ENCODE data around the gene SELENOW. TPM values are rescaled to one million over a fixed set of nuclear protein-coding genes. Genes with fewer than 3 reads are reported as not detected.
A peak's percentile ranks its signal among the peaks of the same experiment; 100 is the strongest.
"Not testable (repeated sequence)": the region's sequence is repeated elsewhere in the genome, so short reads cannot be mapped to it uniquely, and the experiment has no call there.

SELENOW gene
- total and polyA plus RNA-seq, 2 donors from 2014 or later, result 254 to 530 TPM

DNA sequence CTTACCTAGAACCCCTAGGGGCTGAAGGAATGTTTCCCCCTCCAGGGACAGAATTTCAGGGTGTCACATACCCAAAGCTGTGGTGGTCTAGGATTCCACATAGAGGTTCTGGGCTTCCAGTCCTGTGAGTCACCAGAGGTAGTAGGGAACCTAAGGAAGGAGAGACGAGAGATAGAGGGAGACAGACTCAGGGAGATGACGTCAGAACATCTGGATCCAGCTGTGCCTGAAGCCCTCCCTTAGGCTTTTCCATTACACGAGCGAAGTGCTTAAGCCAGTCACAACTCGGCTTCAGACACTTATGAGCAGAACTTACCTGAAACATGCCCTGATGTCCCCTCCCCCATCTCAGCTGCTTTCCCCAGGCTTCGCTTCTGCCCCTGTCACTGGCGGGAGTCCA, 11.8 kb upstream of the SELENOW start:
- Histone ChIP-seq H3K9ac (ENCODE audit: low read length in 3 of 3) (no peak overlapping the region), H3K4me3 (ENCODE audit: low read length in 3 of 3) (no peak overlapping the region), H3K36me3 (ENCODE audit: control insufficient read depth in 2 of 3, insufficient read depth in 3 of 3, low read length in 3 of 3) (no peaks in the 10 kb centered on the region), H3K4me1 (ENCODE audit: control insufficient read depth in 2 of 3, insufficient read depth in 2 of 3, low read depth in 1 of 3, low read length in 3 of 3) (no peaks in the 10 kb centered on the region), H3K27me3 (ENCODE audit: control insufficient read depth, insufficient read depth, low read length) (no peaks in the 10 kb centered on the region), H3K27ac (ENCODE audit: low read depth in 2 of 2, low read length in 2 of 2) (no peak overlapping the region), H3K9me3 (ENCODE audit: control insufficient read depth in 2 of 3, insufficient read depth in 1 of 3, low read length in 3 of 3) (no peaks in the 10 kb centered on the region)
- intact Hi-C loops (cut with DNase I), result no loop called here
- peak in 1 of 5 donors; percentile 53 for DNase-seq
- TF ChIP-seq, protein P1, sequence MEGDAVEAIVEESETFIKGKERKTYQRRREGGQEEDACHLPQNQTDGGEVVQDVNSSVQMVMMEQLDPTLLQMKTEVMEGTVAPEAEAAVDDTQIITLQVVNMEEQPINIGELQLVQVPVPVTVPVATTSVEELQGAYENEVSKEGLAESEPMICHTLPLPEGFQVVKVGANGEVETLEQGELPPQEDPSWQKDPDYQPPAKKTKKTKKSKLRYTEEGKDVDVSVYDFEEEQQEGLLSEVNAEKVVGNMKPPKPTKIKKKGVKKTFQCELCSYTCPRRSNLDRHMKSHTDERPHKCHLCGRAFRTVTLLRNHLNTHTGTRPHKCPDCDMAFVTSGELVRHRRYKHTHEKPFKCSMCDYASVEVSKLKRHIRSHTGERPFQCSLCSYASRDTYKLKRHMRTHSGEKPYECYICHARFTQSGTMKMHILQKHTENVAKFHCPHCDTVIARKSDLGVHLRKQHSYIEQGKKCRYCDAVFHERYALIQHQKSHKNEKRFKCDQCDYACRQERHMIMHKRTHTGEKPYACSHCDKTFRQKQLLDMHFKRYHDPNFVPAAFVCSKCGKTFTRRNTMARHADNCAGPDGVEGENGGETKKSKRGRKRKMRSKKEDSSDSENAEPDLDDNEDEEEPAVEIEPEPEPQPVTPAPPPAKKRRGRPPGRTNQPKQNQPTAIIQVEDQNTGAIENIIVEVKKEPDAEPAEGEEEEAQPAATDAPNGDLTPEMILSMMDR (IDR thresholded peaks at IDR 0.05; ENCODE audit: borderline replicate concordance, extremely low read depth, insufficient read depth), result no peak
- no peak for FAIRE-seq

DNA sequence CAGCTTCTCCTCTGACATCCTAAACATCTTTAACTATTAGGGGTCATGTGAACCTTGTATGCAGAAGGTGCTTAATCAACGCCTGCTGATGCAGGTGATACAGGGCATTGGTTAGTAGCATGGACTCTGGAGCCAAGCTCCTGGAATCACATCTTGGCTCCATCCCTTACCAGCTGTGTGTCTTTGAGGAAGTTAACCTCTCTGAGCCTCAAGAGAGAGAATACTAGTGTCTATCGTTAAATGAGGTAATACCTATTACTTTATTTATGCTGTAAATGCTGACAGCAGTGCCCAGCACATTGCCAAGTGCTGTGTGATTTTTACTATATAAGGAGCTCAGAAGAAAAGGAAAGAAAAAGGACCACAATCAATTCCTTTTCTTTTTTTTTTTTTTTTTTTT, 11.2 kb upstream of the SELENOW start:
- FAIRE-seq, result no peak
- Histone ChIP-seq H3K27ac (ENCODE audit: low read depth in 2 of 2, low read length in 2 of 2) (no peak overlapping the region), H3K27me3 (ENCODE audit: control insufficient read depth, insufficient read depth, low read length) (no peaks in the 10 kb centered on the region), H3K4me1 (ENCODE audit: control insufficient read depth in 2 of 3, insufficient read depth in 2 of 3, low read depth in 1 of 3, low read length in 3 of 3) (no peaks in the 10 kb centered on the region), H3K9ac (ENCODE audit: low read length in 3 of 3) (no peak overlapping the region), H3K4me3 (ENCODE audit: low read length in 3 of 3) (no peak overlapping the region), H3K9me3 (ENCODE audit: control insufficient read depth in 2 of 3, insufficient read depth in 1 of 3, low read length in 3 of 3) (no peaks in the 10 kb centered on the region), H3K36me3 (ENCODE audit: control insufficient read depth in 2 of 3, insufficient read depth in 3 of 3, low read length in 3 of 3) (no peaks in the 10 kb centered on the region)
- DNase-seq, result no peak
- intact Hi-C loops (cut with DNase I), result no loop called here
- TF ChIP-seq, protein P1 (IDR thresholded peaks at IDR 0.05; ENCODE audit: borderline replicate concordance, extremely low read depth, insufficient read depth), result no peak

DNA sequence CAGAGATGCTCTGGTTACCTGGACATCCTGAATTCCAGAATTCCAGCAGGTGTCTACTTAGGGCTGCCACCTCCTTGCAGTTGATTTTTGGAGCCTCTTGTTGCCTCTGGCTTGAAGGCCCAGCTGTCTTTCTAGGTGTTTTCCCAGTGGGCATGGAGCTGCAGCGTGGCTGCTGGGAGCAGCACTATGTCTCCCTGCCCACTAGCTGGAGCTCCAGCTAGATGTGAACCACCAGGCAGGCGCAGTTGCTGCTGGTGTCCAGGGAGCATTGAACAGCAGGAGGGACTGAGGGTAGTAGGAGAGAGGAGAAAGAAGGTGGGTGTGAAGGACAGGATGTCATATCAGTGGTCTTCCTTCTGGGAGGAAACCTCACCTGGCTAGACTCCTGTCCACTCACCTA, 9.9 kb upstream of the SELENOW start:
- intact Hi-C loops (cut with DNase I), result no loop called here
- Histone ChIP-seq H3K9ac (ENCODE audit: low read length in 3 of 3) (no peak overlapping the region), H3K4me1 (ENCODE audit: control insufficient read depth in 2 of 3, insufficient read depth in 2 of 3, low read depth in 1 of 3, low read length in 3 of 3) (no peaks in the 10 kb centered on the region), H3K27me3 (ENCODE audit: control insufficient read depth, insufficient read depth, low read length) (no peaks in the 10 kb centered on the region), H3K9me3 (ENCODE audit: control insufficient read depth in 2 of 3, insufficient read depth in 1 of 3, low read length in 3 of 3) (no peaks in the 10 kb centered on the region), H3K4me3 (ENCODE audit: low read length in 3 of 3) (no peak overlapping the region), H3K36me3 (ENCODE audit: control insufficient read depth in 2 of 3, insufficient read depth in 3 of 3, low read length in 3 of 3) (no peaks in the 10 kb centered on the region), H3K27ac (ENCODE audit: low read depth in 2 of 2, low read length in 2 of 2) (no peak overlapping the region)
- DNase-seq (no peak), FAIRE-seq (no peak)
- TF ChIP-seq, protein P1 (IDR thresholded peaks at IDR 0.05; ENCODE audit: borderline replicate concordance, extremely low read depth, insufficient read depth), result no peak

DNA sequence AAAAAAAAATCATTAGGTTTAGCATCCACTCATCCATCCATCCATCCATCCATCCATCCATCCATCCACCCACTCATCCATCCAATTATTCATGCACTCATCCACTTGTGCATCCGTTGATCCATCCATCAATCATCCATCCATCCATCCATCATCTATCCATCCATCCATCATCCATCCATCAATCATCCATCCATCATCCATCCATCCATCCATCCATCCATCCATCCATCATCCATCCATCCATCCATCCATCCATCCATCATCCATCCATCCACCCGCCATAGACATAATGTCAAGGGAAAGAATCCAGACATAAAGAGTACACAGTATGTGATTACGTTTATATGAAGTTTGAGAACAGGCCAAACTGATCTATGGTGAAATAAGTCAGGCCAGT, 9.0 kb upstream of the SELENOW start:
- TF ChIP-seq, protein P1 (IDR thresholded peaks at IDR 0.05; ENCODE audit: borderline replicate concordance, extremely low read depth, insufficient read depth), result no peak
- H3K9ac ChIP-seq (ENCODE audit: low read length in 3 of 3), result no peak overlapping the region
- DNase-seq (no peak), FAIRE-seq (no peak)
- no peaks in the 10 kb centered on the region for H3K4me1 ChIP-seq (ENCODE audit: control insufficient read depth in 2 of 3, insufficient read depth in 2 of 3, low read depth in 1 of 3, low read length in 3 of 3)
- no peak overlapping the region for H3K27ac ChIP-seq (ENCODE audit: low read depth in 2 of 2, low read length in 2 of 2)
- intact Hi-C loops (cut with DNase I), result no loop called here
- no peak overlapping the region for H3K4me3 ChIP-seq (ENCODE audit: low read length in 3 of 3)
- no peaks in the 10 kb centered on the region for H3K9me3 ChIP-seq (ENCODE audit: control insufficient read depth in 2 of 3, insufficient read depth in 1 of 3, low read length in 3 of 3)
- H3K27me3 ChIP-seq (ENCODE audit: control insufficient read depth, insufficient read depth, low read length), result no peaks in the 10 kb centered on the region
- H3K36me3 ChIP-seq (ENCODE audit: control insufficient read depth in 2 of 3, insufficient read depth in 3 of 3, low read length in 3 of 3), result no peaks in the 10 kb centered on the region

DNA sequence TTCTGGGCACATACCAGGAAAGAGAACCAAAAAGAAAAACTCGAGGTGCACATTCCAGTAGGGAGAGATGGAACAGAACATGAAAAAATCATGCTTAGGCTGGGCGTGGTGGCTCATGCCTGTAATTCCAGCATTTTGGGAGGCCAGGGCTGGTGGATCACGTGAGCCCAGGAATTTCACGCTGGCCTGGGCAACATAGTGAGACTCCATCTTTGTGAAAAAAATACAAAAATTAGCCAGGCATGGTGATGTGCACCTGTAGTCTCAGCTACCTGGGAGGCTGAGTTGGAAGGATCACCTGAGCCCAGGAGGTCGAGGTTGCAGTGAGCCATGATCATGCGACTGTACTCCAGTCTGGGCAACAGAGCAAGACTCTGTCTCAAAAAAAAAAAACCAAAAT, 7.2 kb upstream of the SELENOW start:
- H3K9me3 ChIP-seq (ENCODE audit: control insufficient read depth in 2 of 3, insufficient read depth in 1 of 3, low read length in 3 of 3); H3K9ac ChIP-seq (ENCODE audit: low read length in 3 of 3); DNase-seq; H3K36me3 ChIP-seq (ENCODE audit: control insufficient read depth in 2 of 3, insufficient read depth in 3 of 3, low read length in 3 of 3); H3K4me1 ChIP-seq (ENCODE audit: control insufficient read depth in 2 of 3, insufficient read depth in 2 of 3, low read depth in 1 of 3, low read length in 3 of 3); H3K27me3 ChIP-seq (ENCODE audit: control insufficient read depth, insufficient read depth, low read length); intact Hi-C loops (cut with DNase I); H3K4me3 ChIP-seq (ENCODE audit: low read length in 3 of 3); FAIRE-seq; H3K27ac ChIP-seq (ENCODE audit: low read depth in 2 of 2, low read length in 2 of 2): not testable (repeated sequence)

All from kidney (tissue), 14 donors.